ENCODE data around the gene ARHGAP25.

Gene ARHGAP25

GRCh38 chr2:68766376-68766845 is 31.8 kb downstream of the ARHGAP25 start:
- peak; percentile 9 for DNase-seq (ENCODE audit: low read depth)

- no peak for DNase-seq (ENCODE audit: low read depth)
Observed at GRCh38 chr2:68767031-68767961, 32.7 kb downstream of the ARHGAP25 start.

- no peak for DNase-seq (ENCODE audit: low read depth)
Observed at GRCh38 chr2:68767996-68768395, 33.4 kb downstream of the ARHGAP25 start.

- DNase-seq (ENCODE audit: low read depth), result no peak
Observed at GRCh38 chr2:68768461-68768860, 33.9 kb downstream of the ARHGAP25 start.

- DNase-seq (ENCODE audit: low read depth), result no peak
Observed at GRCh38 chr2:68768951-68769350, 34.3 kb downstream of the ARHGAP25 start.

GRCh38 chr2:68769586-68770270 is 35.1 kb downstream of the ARHGAP25 start:
- DNase-seq (ENCODE audit: low read depth), result peak; percentile 63

- DNase-seq (ENCODE audit: low read depth), result no peak
Observed at GRCh38 chr2:68770271-68771111, 35.9 kb downstream of the ARHGAP25 start.

GRCh38 chr2:68771211-68771751 is 36.7 kb downstream of the ARHGAP25 start:
- DNase-seq (ENCODE audit: low read depth), result peak; percentile 46

- DNase-seq (ENCODE audit: low read depth), result no peak
Observed at GRCh38 chr2:68772109-68772508, 37.5 kb downstream of the ARHGAP25 start.

- DNase-seq (ENCODE audit: low read depth), result no peak
Observed at GRCh38 chr2:68774569-68775271, 40.1 kb downstream of the ARHGAP25 start.

GRCh38 chr2:68775272-68775842 is 40.7 kb downstream of the ARHGAP25 start:
- no peak for DNase-seq (ENCODE audit: low read depth)

GRCh38 chr2:68776124-68776523 is 41.5 kb downstream of the ARHGAP25 start:
- DNase-seq (ENCODE audit: low read depth), result no peak

GRCh38 chr2:68779595-68779994 is 45.0 kb downstream of the ARHGAP25 start:
- no peak for DNase-seq (ENCODE audit: low read depth)

GRCh38 chr2:68784188-68784587 is 49.6 kb downstream of the ARHGAP25 start:
- DNase-seq (ENCODE audit: low read depth), result no peak

GRCh38 chr2:68784915-68785314 is 50.3 kb downstream of the ARHGAP25 start:
- DNase-seq (ENCODE audit: low read depth), result no peak

- DNase-seq (ENCODE audit: low read depth), result no peak
Observed at GRCh38 chr2:68787356-68787755, 52.7 kb downstream of the ARHGAP25 start.

GRCh38 chr2:68789603-68790002 is 55.0 kb downstream of the ARHGAP25 start:
- DNase-seq (ENCODE audit: low read depth), result no peak

GRCh38 chr2:68790600-68790999 is 56.0 kb downstream of the ARHGAP25 start:
- DNase-seq (ENCODE audit: low read depth), result no peak

- no peak for DNase-seq (ENCODE audit: low read depth)
Observed at GRCh38 chr2:68791914-68792313, 57.3 kb downstream of the ARHGAP25 start.

- DNase-seq (ENCODE audit: low read depth), result no peak
Observed at GRCh38 chr2:68792751-68793150, 58.1 kb downstream of the ARHGAP25 start.
